ENCODE results near the gene RALB.

RALB gene

GRCh38 chr2:120338015-120338414 is 85.4 kb downstream of the RALB start:
- no peak for DNase-seq (ENCODE audit: low spot score)

DNA sequence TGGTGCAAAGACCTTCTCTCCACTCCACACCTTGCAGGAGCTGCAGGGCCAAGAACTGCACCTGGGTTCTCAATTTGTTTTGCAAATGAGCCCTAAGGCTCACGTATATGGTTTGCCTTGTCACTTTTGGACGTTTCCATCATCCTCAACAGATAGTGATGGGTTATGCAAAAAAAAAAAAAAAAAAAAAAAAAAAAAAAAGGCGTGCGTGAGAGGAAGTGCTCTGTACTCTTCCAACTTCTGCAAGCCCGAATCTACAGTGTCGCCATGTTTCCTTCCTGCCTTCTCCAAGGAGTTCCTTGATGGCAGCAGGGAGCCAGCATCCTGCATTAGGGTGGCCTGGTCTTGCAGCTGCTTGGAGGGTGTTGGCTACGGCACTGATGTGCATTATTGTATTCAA is 89.3 kb downstream of the RALB start:
- no peak for DNase-seq (ENCODE audit: low spot score)

- no peak for DNase-seq (ENCODE audit: low spot score)
Observed at GRCh38 chr2:120342446-120342845, 89.8 kb downstream of the RALB start.

- DNase-seq (ENCODE audit: low spot score) = no peak
Observed at GRCh38 chr2:120343100-120343432, 90.4 kb downstream of the RALB start.

GRCh38 chr2:120343433-120344105 is 90.9 kb downstream of the RALB start:
- DNase-seq (ENCODE audit: low spot score) = no peak

All from RKO (cell line).